Amygdala (tissue), 56 donors: ENCODE measurements around the gene NOC2L.
A peak's percentile ranks its signal among the peaks of the same experiment; 100 is the strongest.
"Not testable (repeated sequence)": the region's sequence is repeated elsewhere in the genome, so short reads cannot be mapped to it uniquely, and the experiment has no call there.

Experiments used
- DNase-seq, 56 donors: peaks; one replicate each; lab custom pipeline; 2025; lab: John Stamatoyannopoulos, UW

The NOC2L gene

DNA sequence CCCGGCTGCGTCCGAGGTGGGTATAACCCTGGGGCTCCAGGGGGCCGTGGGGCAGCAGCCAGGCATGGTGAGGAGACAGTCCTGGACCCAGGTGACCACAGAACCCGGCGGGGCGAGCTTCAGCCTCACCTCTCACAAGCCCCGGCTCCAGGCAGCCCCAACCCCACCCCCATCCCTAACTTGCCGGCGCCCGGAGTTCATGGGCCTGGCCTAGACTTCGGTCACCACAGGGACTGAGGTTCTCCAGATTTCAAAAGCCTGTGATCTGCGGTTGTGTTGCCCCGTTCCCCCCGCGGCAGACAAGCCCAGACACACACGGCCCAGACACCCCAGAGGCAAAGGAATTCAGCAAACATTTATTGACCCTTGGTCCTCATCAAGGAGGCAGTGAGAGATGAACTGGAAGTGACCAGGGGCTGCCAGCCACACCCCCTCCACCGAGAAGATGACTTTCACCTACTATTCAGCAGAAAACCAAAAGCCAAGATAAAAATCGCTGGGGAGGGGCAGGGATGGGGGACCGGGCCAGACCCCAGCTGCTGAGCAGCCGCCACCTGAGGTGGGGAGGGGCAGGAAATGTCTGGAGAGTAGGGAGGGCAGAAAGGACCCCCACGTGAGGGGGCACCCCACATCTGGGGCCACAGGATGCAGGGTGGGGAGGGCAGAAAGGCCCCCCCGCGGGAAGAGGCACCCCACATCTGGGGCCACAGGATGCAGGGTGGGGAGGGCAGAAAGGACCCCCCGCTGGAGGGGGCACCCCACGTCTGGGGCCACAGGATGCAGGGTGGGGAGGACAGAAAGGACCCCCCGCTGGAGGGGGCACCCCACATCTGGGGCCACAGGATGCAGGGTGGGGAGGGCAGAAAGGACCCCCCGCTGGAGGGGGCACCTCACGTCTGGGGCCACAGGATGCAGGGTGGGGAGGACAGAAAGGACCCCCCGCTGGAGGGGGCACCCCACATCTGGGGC lies 36.9 kb upstream of the NOC2L start:
- DNase-seq = no peak

DNA sequence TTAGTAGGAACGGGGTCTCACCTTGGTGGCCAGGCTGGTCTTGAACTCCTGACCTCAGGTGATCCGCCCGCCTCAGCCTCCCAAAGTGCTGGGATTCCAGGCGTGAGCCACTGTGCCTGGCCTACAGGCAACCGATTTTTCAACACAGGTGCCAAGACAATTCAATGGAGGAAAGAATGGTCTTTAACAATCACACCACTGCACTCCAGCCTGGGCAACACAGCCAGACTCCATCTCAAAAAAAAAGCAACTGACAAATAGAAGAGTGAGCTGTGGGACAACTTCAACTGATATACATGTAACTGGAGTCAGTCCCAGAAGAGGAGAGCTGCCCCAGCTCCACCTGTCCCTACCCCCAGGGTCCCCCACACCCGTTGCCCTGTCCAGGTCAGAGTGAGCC lies 35.5 kb upstream of the NOC2L start:
- DNase-seq = not testable (repeated sequence)

DNA sequence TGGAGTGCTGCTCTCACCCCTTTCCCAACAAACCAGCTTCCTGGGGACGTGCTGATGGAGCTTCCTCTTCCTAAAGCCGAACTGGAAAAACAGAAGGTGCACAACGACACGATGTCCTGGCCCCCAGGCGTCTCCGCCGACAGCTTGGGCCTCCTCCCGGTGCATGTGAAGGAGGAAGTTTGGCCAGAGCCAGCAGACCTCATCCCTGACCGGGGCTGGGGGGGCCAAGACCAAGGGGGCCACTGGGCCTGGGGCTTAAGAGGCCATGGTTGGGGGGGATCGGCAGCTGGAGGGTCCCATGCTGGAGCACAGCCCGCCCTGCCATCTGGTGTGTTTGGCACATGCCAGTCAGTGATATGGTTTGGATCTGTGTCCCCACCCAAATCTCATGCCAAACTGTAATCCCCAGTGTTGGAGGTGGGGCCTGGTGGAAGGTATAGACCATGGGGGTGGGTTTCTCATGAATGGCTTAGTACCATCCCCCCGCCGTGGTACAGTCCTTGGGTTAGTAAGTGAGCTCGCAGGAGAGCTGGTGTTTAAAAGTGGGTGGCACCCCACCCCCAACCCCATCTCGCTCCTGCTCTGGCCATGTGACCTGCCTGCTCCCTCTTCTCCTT lies 34.4 kb upstream of the NOC2L start:
- DNase-seq = no peak

DNA sequence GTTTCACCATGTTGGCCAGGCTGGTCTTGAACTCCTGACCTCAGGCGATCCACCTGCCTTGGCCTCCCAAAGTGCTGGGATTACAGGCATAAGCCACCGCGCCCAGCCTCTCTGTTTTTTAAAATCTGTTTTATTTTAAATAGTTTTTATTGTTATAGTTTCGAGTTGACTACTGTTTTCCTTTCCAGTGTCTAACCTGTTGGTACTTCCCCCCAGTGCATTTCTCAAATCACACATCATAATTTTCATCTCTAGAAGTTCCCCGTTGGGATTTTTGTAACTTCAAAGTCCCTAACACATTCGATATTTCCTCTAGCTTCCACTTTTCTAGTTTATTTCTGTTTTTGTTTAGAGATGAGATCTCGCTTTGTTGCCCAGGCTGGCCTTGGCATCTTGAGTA lies 33.3 kb upstream of the NOC2L start:
- no peak for DNase-seq

DNA sequence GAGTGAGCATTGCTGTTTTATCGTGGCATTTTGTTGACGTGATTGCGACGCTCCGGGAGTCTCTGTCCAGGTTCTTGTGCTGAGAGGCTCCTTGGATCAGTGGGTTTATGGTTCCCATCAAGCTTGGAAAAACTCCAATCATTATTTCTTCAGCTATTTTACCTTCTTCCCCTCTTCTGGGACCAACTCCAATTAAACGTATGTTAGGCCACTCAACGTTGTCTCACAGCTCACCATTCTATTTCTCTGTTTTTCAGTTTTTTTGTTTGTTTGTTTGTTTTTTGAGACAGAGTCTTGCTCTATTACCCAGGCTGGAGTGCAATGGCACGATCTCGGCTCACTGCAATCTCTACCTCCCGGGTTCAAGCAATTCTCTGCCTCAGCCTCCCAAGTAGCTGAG lies 32.8 kb upstream of the NOC2L start:
- no peak for DNase-seq

DNA sequence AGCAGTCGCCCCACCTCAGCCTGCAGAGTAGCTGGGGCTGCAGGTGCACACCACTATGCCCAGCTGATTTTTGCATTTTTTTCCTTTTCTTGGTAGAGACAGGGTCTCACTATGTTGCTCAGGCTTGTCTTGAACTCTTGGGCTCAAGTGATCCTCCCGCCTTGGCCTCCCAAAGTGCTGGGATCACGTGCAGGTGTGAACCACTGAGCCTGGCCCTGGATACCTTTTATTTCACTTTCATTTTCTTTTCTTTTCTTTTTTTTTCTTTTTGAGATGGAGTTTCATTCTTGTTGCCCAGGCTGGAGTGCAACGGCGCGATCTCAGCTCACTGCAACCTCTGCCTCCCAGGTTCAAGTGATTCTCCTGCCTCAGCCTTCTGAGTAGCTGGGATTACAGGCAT lies 32.2 kb upstream of the NOC2L start:
- DNase-seq = not testable (repeated sequence)

DNA sequence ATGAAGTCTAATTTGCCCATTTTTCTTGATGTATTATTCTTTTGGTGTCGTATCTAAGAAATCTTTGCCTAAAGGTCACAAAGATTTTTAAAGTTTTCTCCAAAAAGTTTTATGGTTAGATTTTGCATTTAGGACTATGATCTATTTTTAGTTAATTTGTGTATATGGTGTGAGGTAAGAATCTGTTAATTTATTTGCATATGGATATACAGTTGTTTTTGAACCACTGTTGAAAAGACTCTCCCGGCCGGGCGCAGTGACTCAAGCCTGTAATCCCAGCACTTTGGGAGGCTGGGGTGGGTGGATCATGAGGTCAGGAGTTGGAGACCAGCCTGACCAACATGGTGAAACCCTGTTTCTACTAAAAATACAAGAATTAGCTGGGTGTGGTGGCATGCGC lies 29.0 kb upstream of the NOC2L start:
- not testable (repeated sequence) for DNase-seq

DNA sequence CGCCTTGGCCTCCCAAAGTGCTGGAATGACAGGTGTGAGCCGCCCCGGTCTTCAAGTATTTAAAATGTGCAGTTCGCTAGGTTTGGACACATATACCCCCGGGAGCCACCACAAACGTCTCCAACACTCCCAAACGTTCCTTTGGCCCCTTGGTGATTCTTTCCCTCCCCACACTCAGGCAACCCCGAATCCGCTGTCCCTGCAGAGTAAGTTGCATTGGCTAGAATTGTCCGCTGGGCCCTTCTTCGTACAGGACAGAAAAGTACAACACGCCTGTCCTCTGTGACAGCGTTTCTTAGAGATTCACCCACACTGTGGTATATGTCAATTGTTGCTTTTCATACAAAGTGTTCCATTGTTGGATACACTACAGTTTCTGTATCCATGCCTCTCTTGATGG lies 26.1 kb upstream of the NOC2L start:
- DNase-seq = no peak

DNA sequence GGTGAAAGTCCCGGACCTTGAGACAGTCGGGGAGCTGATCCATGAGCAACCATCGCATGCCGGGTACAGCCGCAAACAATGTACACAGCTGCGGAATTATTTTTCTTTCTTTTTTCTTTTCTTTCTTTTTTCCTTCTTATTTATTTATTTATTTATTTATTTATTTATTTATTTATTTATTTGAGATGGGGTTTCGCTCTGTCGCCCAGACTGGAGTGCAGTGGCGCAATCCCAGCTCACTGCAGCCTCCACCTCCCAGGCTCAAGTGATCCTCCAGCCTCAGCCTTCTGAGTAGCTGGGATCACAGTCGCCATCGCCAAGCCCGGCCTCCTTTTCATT lies 25.4 kb upstream of the NOC2L start:
- no peak for DNase-seq

DNA sequence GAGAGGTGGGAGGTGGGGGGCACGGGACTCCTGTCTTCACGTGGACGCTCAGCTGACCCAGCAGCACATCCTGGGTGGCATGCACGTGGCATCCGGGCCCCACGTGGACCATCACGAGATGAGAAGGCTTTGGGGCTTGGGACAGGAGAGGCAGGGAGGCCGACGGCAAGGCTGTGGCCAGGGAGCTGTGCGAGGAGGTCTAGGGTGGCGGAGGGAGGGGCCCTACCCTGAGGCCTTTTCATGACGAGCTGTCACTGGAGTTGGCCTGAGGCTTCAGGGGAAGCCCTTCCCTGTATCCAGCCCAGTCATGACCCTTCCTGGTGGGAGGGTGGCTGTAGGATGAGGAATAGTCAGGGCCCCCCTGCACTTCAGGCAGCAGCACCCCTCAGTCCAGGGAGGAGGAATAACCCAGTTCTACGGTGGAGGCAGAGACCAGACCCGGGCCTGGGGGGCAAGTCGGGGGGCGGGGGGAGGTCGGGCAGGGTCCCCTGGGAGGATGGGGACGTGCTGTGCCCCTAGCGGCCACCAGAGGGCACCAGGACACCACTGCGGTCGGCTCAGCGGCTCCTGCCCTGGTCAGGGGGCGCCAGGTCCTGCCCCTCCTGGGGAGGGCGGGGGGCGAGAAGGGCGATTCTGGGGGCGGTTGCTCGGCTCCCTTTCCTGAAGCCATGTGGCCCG lies 24.9 kb upstream of the NOC2L start:
- peak in 16 of 56 donors; percentile 11 to 59 (median 30) for DNase-seq

DNA sequence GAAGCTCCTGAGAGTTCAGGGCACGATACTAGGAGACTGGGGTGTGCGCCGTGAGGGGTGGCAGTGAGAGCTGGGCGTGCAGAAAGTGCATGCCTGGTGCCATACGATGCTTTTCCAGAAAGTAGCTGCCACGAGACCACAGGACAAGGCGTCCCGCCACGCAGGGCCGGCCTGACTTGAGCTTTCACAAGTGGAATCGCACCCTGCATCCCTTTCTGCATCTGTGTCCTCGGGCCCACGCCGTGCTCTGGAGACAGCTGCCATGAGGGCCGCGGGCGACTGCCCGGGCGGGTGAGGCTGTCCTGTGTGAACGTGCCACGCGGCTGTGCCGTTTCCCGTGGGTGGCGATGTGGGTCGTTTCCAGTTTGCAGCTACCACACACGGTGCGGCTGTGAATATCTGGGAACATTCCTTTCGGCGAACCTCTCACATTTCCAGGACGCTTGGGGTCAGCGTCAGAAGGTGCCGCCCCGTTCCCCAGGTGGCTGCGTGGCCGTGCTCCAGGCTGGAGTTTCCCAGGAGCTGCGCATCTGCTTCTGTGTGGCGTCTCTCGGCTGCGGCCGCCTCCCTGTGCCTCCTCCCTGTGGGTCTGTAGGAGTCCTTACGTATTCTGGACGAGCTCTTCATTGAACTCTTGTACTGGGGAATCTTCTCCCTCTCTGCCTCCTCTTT lies 23.8 kb upstream of the NOC2L start:
- no peak for DNase-seq

DNA sequence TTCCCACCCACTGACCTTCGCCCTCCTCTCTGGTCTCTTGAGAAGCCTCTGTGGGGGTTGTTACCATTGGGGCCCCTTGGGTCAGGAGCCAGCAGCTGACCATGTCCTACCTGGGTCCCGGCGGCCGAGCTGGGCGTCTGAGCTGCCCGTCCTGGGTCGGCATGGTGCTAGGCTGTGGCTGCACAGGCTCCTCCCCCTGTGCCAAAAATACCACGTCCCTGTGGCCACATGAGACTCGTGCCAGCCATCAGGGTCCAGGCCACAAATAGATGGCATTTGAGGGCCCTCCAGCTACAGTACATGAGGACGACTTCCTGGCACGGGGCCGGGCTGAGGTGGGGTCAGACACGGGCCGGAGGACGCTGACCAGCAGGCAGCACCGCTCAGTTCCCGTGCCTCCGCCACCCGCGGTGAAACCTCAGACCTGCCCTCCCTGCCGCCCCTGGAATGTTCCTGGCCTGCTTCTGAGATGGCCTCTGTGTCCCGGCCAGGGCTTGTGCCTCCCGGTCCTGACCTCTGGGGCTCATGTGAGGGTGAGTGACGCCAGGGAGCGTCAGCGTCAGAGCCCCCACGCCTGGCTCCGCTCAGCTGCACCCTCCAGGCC lies 23.0 kb upstream of the NOC2L start, which contains the start of gene PERM1:
TSS of gene PERM1 (minus strand) at position 139 of the 604 bp plus-strand sequence. CDS start 1,064 bp downstream, outside the sequence.
- no peak for DNase-seq

DNA sequence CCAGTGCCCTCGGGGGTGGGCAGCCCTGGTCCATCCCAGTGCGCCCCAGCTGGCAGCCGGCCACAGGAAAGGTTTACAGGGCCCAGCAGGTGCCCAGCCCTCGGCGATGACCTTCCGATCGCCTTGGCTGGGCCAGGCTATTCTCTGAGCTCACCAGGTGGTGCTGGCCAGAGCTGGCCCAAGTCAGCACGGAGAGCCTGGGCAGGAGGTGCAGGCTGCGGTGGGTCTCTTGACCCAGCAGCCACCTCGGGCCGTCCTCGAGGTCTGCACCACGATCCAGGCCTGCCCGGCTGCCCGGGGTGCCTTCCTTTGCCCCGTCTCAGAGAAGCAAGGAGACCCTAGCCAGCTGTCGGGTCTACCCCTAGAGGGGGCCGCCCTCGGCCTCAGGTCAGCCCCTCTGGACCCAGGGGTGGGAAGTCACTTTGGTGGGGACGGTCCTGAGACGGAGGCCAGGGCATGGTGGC lies 22.5 kb upstream of the NOC2L start:
- DNase-seq = no peak

DNA sequence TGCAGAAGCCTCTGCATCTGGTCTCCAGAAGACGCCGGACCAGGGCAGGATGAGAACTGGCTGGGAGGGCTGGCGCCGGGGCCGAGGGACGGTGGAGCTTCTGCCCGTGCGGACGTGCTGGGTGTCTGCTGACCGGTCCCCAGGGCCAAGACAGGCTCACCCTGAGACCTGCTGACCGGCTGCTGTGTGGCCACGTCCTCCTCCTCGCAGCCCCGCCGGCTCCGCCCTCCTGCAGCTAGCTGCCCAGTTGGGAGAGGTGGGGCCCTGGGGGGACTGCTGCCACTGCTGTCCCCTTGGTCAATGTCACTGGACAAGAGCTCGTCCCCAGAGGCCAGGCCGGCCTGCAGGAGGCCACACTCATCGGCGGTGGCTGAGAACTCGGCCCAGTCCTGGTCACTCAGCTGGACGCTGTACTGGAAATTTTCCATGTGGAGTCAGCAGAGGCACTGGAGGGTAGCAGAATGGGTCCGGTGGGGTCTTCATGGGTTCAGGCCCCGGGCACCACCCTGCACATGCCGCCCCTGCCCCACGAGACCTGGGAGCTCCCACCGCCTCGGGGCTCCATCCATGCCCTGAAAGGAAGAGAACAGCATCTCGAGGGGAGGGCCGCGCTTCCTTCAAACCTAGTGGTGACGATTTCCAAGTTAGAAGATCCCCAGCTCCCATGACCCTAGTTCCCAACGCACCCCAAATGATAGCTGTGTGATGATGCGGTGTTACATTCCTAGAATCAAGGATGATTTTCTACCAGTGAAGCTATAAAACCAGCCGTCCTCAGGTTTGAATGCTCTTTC lies 21.7 kb upstream of the NOC2L start:
- DNase-seq = no peak

DNA sequence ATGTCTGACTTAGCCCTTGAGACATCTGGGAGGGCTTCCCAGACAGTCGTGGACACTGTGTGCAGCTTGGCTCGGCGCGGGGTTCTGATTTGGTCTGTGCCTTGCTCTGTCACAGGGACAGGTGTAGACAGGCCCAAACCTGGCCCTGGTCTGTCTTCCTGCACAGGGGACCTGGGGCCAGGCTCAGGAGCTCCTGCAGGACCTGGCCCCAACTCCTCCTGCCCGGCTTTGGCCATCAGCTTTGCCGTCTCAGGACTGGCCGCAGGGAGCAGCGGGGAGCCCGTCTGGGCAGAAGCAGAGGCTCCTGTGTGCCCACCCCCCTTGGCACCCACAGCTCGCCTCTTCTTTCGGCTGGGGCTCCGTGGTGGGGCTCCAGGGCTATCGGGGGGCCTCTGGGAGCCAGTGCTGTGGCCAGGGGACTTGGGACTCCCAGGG lies 21.1 kb upstream of the NOC2L start:
- no peak for DNase-seq

DNA sequence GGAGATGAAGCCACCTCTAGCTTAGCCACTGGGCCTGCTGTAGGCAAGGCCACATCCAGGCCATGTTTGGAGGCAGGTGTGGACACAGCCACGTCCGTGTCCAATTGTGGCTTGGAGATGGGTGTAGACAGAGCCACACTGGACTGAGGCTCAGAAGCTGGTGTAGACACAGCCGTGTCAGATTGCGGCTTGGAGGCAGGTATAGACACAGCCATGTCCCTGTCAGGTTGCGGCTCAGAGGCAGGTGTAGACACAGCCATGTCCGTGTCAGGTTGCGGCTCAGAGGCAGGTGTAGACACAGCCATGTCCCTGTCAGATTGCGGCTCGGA lies 20.7 kb upstream of the NOC2L start:
- DNase-seq = no peak

DNA sequence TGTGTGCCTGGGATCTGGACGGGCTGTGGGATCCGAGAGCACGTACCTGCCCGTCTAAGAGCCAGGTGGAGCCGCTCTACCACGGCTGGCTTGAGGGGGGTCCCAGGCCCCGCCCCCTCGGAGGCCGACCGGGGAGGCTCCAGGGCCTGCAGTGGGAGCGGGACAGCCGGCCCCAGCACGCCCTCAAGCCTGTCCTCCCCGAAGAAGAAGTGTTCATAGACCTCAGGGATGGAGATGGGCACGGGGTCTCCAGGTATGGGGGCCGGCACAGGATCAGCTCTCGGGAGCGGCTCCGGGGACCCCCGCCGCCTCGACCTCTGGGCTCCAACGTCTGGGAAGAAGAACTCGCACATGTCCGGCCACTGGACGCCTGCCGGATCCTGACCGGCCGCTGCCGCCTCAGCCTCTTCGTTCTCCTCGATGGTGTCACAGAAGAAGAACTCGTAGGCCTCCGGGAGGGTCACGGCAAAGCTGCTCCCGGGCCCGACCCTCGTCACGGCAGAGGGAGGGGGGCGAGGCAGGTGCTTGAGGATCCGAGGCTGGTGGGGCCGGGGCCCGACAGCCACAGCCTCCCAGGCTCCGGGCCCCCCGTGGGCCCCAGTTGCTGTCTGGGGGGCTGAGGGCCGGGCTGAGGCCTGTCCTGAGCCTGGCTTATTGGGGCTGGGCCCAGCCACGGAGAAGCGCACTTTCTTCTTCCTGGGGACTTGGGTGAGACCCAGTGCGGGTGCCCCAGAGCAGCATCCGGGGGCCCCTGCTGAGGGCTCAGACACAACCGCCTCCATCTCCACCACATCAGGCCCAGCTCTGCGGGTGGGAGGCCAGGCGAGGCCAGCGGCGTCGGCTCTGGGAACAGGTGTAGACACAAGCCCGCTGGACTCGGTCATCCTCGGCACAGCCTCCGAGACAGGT lies 20.0 kb upstream of the NOC2L start:
- DNase-seq = no peak

DNA sequence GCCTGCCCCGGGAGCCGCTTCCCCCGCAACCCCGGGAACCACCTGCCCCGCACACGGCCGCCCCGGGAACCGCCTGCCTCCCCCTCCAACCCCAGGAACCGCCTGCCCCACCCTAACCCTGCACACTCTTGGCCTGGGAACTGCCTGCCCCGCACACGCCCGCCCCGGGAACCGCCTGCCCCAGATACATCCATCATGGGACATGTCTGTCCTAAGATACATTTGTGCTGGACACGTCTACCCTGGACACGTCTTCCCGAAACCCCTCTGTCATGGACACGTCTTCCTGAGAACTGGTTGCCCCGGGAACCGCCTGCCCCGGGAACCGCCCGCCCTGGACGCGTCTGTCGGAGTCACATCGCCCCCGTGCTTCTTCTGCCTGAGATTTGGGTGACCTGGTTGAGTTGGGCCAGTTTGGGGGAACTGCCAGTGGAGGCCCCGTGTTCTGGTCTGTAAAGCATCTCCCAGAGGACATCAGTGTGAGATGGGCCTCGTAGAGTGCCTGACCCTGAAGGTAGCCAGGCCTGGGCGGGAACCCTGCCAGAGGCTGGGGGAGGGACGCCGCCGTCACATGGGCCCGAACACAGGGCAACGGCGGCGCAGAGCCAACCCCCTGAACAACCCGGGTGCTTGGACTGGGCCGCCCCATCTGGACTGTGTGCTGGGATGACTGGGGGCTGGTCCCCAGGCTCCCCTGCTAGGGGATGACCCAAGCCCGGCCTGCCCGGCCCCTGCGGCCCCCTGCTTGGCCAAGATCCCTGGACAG lies 19.2 kb upstream of the NOC2L start:
- DNase-seq = no peak
